Cardiac fibroblast (primary cell): Measurements from ENCODE around the gene TLL2.

Experiments used
- DNase-seq, 2 donors: peaks; one replicate each; pipeline versions ENCODE4 v3.0.0 to v3.0.0-alpha.2; 2010; ENCODE audit warnings: low read depth in 2 of 2
- H3K4me3 ChIP-seq, 2 donors: replicated peaks in 1 of 2; 1 replicate in 1 of 2; 2 replicates in 1 of 2; pipeline ENCODE4 v1.5.1; 2011; ENCODE audit warnings: low read depth in 2 of 2, low read length in 2 of 2, mild to moderate bottlenecking in 2 of 2, moderate library complexity in 1 of 2
- TF ChIP-seq, protein P1 (sequence below): IDR thresholded peaks from one replicate; pipeline ENCODE4 v1.5.1; 2011; ENCODE audit warnings: low read depth, mild to moderate bottlenecking, low read length, inconsistent platforms

The TLL2 gene

DNA sequence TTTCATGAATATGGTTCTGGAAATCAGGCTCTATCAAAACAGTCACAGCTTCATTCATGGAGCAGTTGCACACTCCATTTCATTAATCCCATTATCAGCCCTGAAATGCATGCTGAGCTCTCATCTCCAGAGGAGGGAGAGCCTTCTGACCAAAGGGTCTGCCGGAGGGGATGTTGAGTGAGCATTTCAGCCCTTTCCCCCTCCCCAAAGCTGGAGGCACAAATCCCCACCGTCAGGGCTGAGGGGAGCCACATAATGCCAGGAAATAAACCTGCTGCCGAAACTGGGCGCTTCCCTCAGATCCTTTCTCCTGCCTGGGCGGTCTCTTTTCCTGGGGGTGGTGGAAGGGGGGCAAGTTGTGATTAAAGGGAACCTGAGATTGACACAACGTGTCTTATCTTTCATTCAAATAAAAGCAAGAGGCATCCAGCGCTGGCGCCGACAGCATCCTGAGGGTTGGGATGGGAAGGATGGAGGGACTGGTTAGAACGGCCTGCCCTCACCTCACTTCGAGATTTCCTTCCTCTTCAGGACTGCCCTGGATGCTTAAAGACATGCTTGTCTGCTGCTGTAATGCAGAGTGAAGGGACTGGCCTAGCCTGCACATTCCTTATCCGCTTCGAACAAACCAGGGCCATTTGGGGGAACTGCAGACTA is 71.6 kb downstream of the TLL2 start:
- TF ChIP-seq, protein P1, sequence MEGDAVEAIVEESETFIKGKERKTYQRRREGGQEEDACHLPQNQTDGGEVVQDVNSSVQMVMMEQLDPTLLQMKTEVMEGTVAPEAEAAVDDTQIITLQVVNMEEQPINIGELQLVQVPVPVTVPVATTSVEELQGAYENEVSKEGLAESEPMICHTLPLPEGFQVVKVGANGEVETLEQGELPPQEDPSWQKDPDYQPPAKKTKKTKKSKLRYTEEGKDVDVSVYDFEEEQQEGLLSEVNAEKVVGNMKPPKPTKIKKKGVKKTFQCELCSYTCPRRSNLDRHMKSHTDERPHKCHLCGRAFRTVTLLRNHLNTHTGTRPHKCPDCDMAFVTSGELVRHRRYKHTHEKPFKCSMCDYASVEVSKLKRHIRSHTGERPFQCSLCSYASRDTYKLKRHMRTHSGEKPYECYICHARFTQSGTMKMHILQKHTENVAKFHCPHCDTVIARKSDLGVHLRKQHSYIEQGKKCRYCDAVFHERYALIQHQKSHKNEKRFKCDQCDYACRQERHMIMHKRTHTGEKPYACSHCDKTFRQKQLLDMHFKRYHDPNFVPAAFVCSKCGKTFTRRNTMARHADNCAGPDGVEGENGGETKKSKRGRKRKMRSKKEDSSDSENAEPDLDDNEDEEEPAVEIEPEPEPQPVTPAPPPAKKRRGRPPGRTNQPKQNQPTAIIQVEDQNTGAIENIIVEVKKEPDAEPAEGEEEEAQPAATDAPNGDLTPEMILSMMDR, result no peak
- no peak overlapping the region for H3K4me3 ChIP-seq
- no peak for DNase-seq

DNA sequence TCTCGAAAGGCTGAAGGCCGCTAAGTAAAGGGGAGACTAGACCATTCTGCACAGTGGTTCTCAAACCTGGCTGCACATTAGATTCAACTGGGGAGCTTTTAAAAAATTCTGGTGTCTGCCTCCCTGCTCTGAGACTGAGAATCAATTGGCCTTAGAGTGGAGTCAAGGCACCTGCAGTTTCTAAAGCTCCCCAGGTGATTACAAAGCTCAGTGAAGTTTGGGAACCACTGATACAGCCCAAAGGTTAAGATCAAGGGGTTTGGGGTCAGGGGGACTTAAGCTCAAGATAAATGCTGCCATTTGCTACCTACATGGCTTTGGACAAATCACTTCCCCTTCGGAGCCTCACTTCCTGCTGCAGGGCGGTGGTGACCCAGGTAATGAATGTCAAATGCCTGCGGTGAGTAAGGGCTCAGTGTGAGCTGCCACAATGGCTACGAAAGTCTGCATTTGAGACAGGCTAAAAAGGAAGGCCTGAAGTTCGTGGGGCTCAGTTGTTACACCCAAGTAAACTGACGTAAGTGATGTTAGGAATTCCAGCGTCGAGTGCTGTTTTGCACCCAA is 72.3 kb downstream of the TLL2 start:
- TF ChIP-seq, protein P1, result no peak
- no peak for DNase-seq
- no peak overlapping the region for H3K4me3 ChIP-seq

DNA sequence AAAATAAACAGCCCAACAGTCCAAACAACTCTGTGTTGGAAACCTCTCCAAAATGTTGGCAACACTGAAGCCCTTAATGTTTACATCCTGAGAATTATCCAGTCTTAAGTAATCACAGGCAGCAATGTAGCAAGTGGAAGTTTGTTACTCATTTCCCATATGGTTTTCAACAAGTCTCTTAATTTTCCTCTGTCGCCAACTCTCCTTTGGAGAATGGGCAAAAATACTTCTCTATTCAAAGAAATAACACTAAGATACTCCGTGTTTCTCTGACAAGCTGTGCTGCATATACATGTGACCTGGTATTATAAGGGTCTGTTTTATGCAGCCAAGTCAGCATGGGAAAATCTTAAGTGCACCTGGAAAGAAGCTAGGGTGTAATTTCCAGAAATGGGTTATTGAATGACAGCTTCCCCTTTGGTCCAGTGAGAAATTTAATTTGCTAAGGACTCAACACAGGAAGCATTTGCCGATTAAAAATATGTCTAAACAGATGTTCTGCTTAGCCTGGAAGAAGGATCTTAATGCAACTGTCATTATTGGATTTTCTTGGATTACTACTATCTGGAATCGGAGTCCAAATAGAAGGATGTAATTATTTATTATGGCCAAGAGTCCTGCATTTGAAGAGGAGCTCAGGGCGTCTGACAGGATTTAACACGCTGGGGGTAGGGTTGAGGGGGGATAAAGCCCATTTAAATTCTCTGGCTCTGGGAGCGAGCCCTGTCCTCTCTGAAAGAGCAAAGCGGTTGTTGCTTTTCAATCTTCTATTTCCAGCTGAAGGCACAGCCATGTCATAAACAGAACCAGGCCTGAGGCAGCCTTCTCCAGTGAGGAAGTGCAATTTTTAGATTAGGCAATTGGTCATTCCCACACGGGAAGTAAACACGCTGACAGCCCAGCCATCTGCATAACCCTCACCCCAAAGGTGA is 73.1 kb downstream of the TLL2 start:
- TF ChIP-seq, protein P1, result no peak
- no peak overlapping the region for H3K4me3 ChIP-seq
- no peak for DNase-seq

DNA sequence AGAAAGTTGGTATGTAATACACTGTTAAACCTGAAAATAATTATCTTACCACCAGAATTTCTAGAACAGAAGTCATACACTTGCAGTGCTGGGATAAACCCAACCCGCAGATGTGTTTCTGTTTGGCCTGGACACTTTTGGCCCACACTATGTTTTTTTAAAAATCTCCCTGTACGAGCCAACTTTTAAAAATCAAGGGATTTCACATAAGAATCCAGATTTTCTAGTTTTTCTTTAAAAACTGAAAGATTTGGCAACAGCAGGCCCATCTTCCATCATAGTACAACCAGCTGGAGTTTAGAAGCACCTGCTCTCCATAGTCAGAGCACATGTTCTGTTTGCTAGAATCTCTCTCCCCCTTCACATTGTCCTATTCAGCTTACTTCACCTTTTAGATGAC is 74.0 kb downstream of the TLL2 start:
- TF ChIP-seq, protein P1, result no peak
- no peak overlapping the region for H3K4me3 ChIP-seq
- DNase-seq, result no peak

DNA sequence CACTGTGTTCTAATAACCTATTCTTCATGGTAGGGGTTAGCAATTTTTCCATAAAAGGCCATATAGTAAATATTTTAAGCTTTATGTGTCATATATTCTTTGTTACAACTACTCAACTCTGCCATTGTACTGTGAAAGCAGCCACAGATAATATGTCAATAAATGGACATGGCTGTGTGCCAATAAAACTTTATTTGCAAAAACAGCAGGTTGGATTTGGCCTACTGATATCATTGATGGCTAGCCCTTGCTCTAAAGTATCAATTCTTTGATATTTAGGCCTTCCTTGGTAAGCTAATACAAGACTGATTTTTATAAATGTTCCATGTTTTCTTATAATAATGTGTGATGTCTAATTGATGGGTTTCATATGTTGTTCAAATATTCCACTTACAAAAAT is 77.7 kb downstream of the TLL2 start:
- DNase-seq, result no peak
- no peak overlapping the region for H3K4me3 ChIP-seq
- TF ChIP-seq, protein P1, result no peak

DNA sequence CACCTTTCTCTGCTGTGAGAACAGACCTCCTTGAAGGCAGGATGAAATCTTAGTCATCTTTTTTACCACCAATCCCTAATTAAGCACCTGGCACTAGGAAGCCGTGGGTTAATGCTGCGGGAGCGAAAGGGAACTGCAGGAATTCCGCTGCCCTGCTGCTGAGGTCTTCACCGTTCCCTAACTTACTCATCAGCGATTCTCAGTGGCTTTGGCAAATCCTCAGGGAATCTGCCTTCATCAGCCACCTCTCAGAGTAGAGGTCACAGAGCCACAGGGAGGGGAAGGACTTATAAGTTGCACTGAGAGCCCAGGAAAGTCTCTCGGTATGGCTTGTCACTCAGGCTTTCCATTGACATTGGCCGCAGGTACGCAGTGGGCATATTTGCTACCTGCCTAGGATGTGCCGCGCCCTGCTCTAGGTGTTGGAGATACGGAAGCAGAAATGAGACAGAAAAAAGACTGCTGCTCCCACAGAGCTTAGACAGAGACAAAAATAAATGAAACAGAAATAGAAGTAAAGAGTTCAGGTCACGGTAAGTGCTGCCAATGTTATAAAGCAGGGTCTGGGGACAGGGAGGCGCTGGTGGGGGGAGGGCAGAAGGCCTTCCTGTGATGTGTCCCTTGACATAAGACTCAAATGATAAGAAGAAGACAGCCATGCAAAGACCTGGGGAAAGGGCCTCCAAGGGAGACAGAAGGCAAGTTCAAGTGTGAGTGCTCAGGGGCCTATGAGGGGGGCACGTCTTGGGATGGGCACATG is 82.3 kb downstream of the TLL2 start:
- no peak for DNase-seq
- no peak overlapping the region for H3K4me3 ChIP-seq
- TF ChIP-seq, protein P1, result no peak
